Measurements from ENCODE around the gene SPARC. TPM values are rescaled to one million over a fixed set of nuclear protein-coding genes. Genes with fewer than 3 reads are reported as not detected.

SPARC gene
- total RNA-seq, 1 donor from 2014 or later, result 435 TPM

DNA sequence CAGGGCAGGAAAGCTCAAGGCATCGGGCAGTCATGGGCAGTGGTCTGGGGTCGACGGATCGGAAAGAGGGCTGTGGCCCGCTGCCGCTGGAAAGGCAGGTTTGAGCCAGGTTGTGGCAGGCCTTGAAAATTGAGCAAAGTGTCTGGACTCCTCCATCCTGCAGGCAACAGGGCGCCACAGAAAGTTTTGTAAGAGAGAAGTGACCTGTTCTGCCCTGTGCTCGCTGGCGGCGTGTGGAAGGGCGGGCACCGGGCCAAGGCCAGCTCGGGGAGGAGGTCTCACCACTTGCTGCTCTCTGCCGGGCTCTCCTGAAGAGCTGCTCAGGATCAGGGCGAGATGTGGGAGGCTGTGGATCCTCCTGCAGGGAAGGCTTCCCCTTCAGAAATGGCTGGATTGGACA lies 54.2 kb downstream of the SPARC start:
- H3K27ac Mint-ChIP-seq (ENCODE audit: unreplicated experiment), result peak overlapping the region; percentile 46
- TF ChIP-seq, protein P1, sequence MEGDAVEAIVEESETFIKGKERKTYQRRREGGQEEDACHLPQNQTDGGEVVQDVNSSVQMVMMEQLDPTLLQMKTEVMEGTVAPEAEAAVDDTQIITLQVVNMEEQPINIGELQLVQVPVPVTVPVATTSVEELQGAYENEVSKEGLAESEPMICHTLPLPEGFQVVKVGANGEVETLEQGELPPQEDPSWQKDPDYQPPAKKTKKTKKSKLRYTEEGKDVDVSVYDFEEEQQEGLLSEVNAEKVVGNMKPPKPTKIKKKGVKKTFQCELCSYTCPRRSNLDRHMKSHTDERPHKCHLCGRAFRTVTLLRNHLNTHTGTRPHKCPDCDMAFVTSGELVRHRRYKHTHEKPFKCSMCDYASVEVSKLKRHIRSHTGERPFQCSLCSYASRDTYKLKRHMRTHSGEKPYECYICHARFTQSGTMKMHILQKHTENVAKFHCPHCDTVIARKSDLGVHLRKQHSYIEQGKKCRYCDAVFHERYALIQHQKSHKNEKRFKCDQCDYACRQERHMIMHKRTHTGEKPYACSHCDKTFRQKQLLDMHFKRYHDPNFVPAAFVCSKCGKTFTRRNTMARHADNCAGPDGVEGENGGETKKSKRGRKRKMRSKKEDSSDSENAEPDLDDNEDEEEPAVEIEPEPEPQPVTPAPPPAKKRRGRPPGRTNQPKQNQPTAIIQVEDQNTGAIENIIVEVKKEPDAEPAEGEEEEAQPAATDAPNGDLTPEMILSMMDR (conservative IDR thresholded peaks at IDR 0.05), result no peak
- H3K4me3 Mint-ChIP-seq, result no peak overlapping the region
- DNase-seq (ENCODE audit: low read depth, low spot score), result no peak
- H3K4me1 Mint-ChIP-seq, result no peaks in the 10 kb centered on the region
- no peaks in the 10 kb centered on the region for H3K36me3 Mint-ChIP-seq (ENCODE audit: low read depth)
- no peaks in the 10 kb centered on the region for H3K9me3 Mint-ChIP-seq
- H3K27me3 Mint-ChIP-seq (ENCODE audit: low read depth), result peaks cover 11% of the 10 kb centered on the region

DNA sequence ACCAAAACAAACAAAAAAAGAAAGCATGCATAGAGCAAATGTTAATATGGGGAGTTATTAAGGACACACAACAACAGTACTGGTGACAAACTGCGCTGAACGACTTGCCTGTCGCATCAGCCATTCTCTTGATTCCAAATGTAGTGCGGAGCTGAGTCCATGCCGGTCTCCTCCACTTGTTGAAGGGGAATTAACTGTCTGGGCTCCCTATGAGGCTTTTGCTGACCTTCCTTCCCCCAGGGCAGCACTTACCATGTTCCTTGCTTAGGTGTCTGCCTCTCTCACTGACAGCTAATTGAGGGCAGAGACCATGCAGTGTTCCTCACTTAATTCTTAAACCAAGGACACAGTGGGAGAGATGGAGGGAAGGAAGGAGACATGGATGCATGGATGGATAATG lies 54.8 kb downstream of the SPARC start:
- Mint-ChIP-seq H3K9me3 (no peaks in the 10 kb centered on the region), H3K4me3 (no peak overlapping the region), H3K4me1 (no peaks in the 10 kb centered on the region), H3K36me3 (ENCODE audit: low read depth) (no peaks in the 10 kb centered on the region), H3K27me3 (ENCODE audit: low read depth) (peaks cover 10% of the 10 kb centered on the region), H3K27ac (ENCODE audit: unreplicated experiment) (no peak overlapping the region)
- no peak for DNase-seq (ENCODE audit: low read depth, low spot score)
- TF ChIP-seq, protein P1 (conservative IDR thresholded peaks at IDR 0.05), result no peak

DNA sequence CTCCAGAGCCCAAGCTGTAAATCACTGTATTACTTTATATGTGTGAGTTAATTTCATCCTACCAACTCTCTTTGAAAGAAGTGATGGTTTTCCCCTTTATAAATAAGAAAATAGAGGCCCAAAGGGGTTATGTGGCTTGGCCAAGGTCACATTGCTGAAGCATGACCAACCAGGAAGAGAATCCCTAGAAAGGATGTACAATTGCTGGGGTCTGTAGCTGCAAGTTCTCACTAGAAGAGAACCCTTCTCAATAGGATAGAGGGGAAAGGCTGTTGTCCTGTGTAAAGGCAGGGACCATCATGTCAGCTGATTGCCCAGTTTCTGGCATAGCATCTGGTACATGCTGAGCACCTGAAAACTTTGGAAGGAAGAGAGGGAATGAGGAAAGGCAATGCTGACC lies 56.6 kb downstream of the SPARC start:
- no peaks in the 10 kb centered on the region for H3K9me3 Mint-ChIP-seq
- H3K4me1 Mint-ChIP-seq, result no peaks in the 10 kb centered on the region
- no peak overlapping the region for H3K4me3 Mint-ChIP-seq
- DNase-seq (ENCODE audit: low read depth, low spot score), result no peak
- H3K27ac Mint-ChIP-seq (ENCODE audit: unreplicated experiment), result no peak overlapping the region
- peaks cover 3% of the 10 kb centered on the region for H3K27me3 Mint-ChIP-seq (ENCODE audit: low read depth)
- TF ChIP-seq, protein P1 (conservative IDR thresholded peaks at IDR 0.05), result no peak
- no peaks in the 10 kb centered on the region for H3K36me3 Mint-ChIP-seq (ENCODE audit: low read depth)

DNA sequence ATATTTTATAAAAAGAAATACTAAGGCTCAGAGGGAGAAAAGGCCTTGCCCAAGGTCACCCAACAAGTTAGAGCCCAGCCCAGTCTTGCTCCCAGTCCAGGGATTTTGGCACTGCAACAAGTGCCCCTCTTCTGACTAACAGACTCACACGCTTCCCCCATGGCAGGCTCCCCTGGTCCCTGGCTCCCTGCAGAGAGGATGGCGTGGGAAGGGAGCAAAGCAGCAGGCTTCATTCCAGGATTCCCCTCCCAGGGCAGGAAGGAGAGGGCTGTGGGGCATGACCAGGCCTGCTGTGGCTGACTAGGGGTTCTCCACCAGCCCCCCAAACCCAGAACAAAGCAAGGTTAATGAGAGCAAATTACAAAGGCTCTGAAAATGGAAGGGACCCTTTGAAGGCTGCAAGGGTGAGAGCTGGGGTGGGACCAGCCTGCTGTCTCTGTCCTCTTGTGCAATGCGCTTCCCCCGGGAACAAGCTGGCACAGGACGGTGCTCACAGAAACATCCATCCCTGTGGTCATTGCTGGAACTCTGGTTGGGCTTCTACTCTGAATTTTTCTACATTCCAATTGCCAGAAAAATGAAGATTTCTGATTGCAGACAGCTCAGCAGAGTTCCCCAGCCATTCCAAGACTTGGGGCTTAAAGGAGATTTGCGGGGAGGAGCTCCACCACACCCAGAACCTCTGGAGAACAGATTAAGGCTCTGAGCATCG lies 58.4 kb downstream of the SPARC start:
- H3K27ac Mint-ChIP-seq (ENCODE audit: unreplicated experiment), result peak overlapping the region; percentile 85
- H3K4me3 Mint-ChIP-seq, result no peak overlapping the region
- DNase-seq (ENCODE audit: low read depth, low spot score), result no peak
- H3K4me1 Mint-ChIP-seq, result peaks cover 6% of the 10 kb centered on the region
- no peaks in the 10 kb centered on the region for H3K9me3 Mint-ChIP-seq
- TF ChIP-seq, protein P1 (conservative IDR thresholded peaks at IDR 0.05), result no peak
- no peaks in the 10 kb centered on the region for H3K36me3 Mint-ChIP-seq (ENCODE audit: low read depth)
- H3K27me3 Mint-ChIP-seq (ENCODE audit: low read depth), result no peaks in the 10 kb centered on the region

DNA sequence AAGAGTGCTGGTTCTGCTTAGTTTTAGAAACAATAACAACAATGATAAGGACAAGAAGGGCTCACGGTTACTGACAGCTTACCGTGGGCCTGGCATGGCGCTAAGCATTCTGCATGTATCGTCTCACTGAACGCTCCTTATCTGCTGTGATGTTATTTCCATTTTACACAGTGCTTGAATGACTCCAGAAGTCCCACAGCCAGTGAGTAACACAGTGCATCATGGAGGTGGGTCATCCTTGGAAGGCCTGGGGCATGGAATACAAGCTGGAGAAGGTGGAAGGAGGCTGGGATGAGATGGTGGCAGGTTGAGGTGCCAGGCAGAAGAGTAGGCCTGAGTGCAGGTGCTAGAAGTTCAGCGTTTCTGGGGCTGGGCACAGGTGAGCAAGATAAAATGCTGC lies 59.1 kb downstream of the SPARC start:
- no peak for DNase-seq (ENCODE audit: low read depth, low spot score)

More for the DNA sequence above, 59.1 kb downstream of the SPARC start:
- peaks cover 6% of the 10 kb centered on the region for H3K4me1 Mint-ChIP-seq
- no peaks in the 10 kb centered on the region for H3K36me3 Mint-ChIP-seq (ENCODE audit: low read depth)
- no peaks in the 10 kb centered on the region for H3K9me3 Mint-ChIP-seq
- H3K4me3 Mint-ChIP-seq, result no peak overlapping the region
- TF ChIP-seq, protein P1 (conservative IDR thresholded peaks at IDR 0.05), result no peak
- H3K27ac Mint-ChIP-seq (ENCODE audit: unreplicated experiment), result no peak overlapping the region
- no peaks in the 10 kb centered on the region for H3K27me3 Mint-ChIP-seq (ENCODE audit: low read depth)
